HG02973 (cell line): ENCODE measurements around the gene AKAP13.

Experiments
- ATAC-seq: cut with Tn5 transposase; IDR thresholded peaks from one replicate; pipeline ENCODE4 v1.9.1; 2021; ENCODE audit warnings: moderate library complexity; ENCODE audit not compliant: unreplicated experiment

AKAP13 gene

GRCh38 chr15:85495544-85495943 lies 115.1 kb downstream of the AKAP13 start:
- ATAC-seq = no peak

GRCh38 chr15:85496151-85496550 lies 115.7 kb downstream of the AKAP13 start:
- no peak for ATAC-seq

- no peak for ATAC-seq
Measured at GRCh38 chr15:85496551-85497171, 116.3 kb downstream of the AKAP13 start.

GRCh38 chr15:85497172-85497569 lies 116.8 kb downstream of the AKAP13 start:
- ATAC-seq = no peak

- no peak for ATAC-seq
Measured at GRCh38 chr15:85498471-85498870, 118.1 kb downstream of the AKAP13 start.

GRCh38 chr15:85499371-85499887 lies 119.0 kb downstream of the AKAP13 start:
- ATAC-seq = no peak

- ATAC-seq = no peak
Measured at GRCh38 chr15:85500060-85500708, 119.8 kb downstream of the AKAP13 start.

- no peak for ATAC-seq
Measured at GRCh38 chr15:85500729-85501128, 120.3 kb downstream of the AKAP13 start.

GRCh38 chr15:85501574-85501973 lies 121.2 kb downstream of the AKAP13 start:
- ATAC-seq = no peak

- ATAC-seq = no peak
Measured at GRCh38 chr15:85503151-85503799, 122.9 kb downstream of the AKAP13 start.

GRCh38 chr15:85504749-85505676 lies 124.6 kb downstream of the AKAP13 start:
- no peak for ATAC-seq

- no peak for ATAC-seq
Measured at GRCh38 chr15:85507114-85507513, 126.7 kb downstream of the AKAP13 start.

GRCh38 chr15:85509973-85510372 lies 129.6 kb downstream of the AKAP13 start:
- ATAC-seq = no peak

- ATAC-seq = no peak
Measured at GRCh38 chr15:85514413-85514812, 134.0 kb downstream of the AKAP13 start.

- ATAC-seq = no peak
Measured at GRCh38 chr15:85515212-85515611, 134.8 kb downstream of the AKAP13 start.

GRCh38 chr15:85517086-85517485 lies 136.7 kb downstream of the AKAP13 start:
- ATAC-seq = no peak

GRCh38 chr15:85518979-85519761 lies 138.8 kb downstream of the AKAP13 start:
- ATAC-seq = no peak

GRCh38 chr15:85520650-85521049 lies 140.2 kb downstream of the AKAP13 start:
- no peak for ATAC-seq

GRCh38 chr15:85523530-85523929 lies 143.1 kb downstream of the AKAP13 start:
- ATAC-seq = no peak

- no peak for ATAC-seq
Measured at GRCh38 chr15:85525755-85526154, 145.4 kb downstream of the AKAP13 start.
